Mammary epithelial cell (primary cell): ENCODE results near the gene ANKRD16.

ENCODE experiments used
- CTCF ChIP-seq, 2 donors: IDR thresholded peaks in 1 of 2; conservative IDR thresholded peaks in 1 of 2; 2 replicates each; pipeline ENCODE4 v1.5.1; 2011 to 2012; ENCODE audit warnings: inconsistent platforms in 2 of 2, low read length in 2 of 2, mild to moderate bottlenecking in 2 of 2, control low read depth in 1 of 2, low read depth in 1 of 2; ENCODE audit not compliant: insufficient read depth in 1 of 2; ENCODE audit errors: extremely low read depth in 1 of 2
- EZH2 ChIP-seq: IDR thresholded peaks from 2 replicates; pipeline ENCODE4 v1.6.1; 2012; ENCODE audit warnings: low read length, inconsistent platforms, borderline replicate concordance

- TF ChIP-seq CTCF (conservative IDR thresholded peaks at IDR 0.05 in 1 of 2, IDR thresholded peaks at IDR 0.05 in 1 of 2; ENCODE audit: extremely low read depth in 1 of 2, insufficient read depth in 1 of 2, low read depth in 1 of 2, low read length in 2 of 2) (no peak), EZH2 (no peak)
Observed at GRCh38 chr10:5854131-5854475, 35.6 kb downstream of the ANKRD16 start.
